ENCODE data around the gene KCNE3.

GRCh38 chr11:74442636-74443035, 24.7 kb downstream of the KCNE3 start:
- TF ChIP-seq CTCF (conservative IDR thresholded peaks at IDR 0.05) (no peak), ZFX (IDR thresholded peaks at IDR 0.05) (no peak)

Measured in C4-2B (cell line).